ENCODE measurements around the gene CNTNAP2. TPM values are rescaled to one million over a fixed set of nuclear protein-coding genes. Genes with fewer than 3 reads are reported as not detected.

Gene CNTNAP2
- total RNA-seq, 4 donors from 2014 or later: 0.42 to 0.71 TPM; not detected in 2

DNA sequence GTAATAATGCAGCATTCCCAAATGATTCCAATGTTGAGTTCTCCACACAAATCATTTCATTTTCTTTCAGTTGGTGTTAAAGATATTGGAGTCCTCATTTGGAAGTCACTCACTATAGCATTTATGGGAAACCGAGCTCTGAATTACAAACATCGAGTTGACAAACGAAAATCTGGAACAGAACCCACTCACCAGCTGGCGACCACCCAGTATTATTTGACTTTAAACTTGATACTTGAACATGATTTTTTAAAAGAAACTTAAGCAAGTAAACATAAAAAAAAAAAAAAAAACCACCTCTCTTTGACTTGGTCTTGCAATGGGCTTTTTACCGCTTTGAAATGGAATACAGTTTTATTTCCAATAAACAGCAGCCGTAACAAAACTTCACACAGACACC is 1897.4 kb downstream of the CNTNAP2 start:
- intact Hi-C loops (cut with DNase I; ENCODE audit: low total_unique reads): no loop called here
- TF ChIP-seq, protein P1, sequence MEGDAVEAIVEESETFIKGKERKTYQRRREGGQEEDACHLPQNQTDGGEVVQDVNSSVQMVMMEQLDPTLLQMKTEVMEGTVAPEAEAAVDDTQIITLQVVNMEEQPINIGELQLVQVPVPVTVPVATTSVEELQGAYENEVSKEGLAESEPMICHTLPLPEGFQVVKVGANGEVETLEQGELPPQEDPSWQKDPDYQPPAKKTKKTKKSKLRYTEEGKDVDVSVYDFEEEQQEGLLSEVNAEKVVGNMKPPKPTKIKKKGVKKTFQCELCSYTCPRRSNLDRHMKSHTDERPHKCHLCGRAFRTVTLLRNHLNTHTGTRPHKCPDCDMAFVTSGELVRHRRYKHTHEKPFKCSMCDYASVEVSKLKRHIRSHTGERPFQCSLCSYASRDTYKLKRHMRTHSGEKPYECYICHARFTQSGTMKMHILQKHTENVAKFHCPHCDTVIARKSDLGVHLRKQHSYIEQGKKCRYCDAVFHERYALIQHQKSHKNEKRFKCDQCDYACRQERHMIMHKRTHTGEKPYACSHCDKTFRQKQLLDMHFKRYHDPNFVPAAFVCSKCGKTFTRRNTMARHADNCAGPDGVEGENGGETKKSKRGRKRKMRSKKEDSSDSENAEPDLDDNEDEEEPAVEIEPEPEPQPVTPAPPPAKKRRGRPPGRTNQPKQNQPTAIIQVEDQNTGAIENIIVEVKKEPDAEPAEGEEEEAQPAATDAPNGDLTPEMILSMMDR (IDR thresholded peaks at IDR 0.05): no peak
- TF ChIP-seq POLR2A (IDR thresholded peaks at IDR 0.05): no peak
- no peak for DNase-seq (ENCODE audit: low spot score in 2 of 2)
- WGBS, 2 donors: 77 to 86% methylated on average over 6 of the region's 6 CpGs
- H3K4me3 ChIP-seq (ENCODE audit: low read depth, poor library complexity, severe bottlenecking): no peak overlapping the region

GRCh38 chr7:148014541-148014940 is 1897.9 kb downstream of the CNTNAP2 start:
- WGBS, 2 donors: 80 to 85% methylated on average over 4 of the region's 4 CpGs
- intact Hi-C loops (cut with DNase I; ENCODE audit: low total_unique reads): no loop called here
- H3K4me3 ChIP-seq (ENCODE audit: low read depth, poor library complexity, severe bottlenecking): no peak overlapping the region
- DNase-seq (ENCODE audit: low spot score in 2 of 2): no peak
- TF ChIP-seq POLR2A (IDR thresholded peaks at IDR 0.05): no peak
- TF ChIP-seq, protein P1 (IDR thresholded peaks at IDR 0.05): no peak

DNA sequence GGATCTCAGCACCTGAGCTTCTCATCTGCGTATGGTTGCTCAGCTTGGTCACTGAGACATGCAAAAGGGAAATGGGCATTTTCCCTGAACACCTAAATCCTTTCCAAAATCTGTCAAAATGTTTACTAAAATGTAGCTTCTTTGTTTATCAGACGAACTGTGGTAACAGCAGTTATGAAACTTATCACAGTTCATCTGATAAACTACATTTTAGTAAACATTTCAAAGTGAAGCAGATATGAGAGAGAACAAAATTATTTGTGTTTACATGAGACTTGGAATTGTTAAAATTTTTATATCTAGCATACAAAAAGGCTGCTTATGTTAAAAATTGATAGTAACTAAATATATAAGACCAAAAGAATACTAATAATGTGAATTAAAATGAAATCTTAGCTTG is 1900.5 kb downstream of the CNTNAP2 start:
- H3K4me3 ChIP-seq (ENCODE audit: low read depth, poor library complexity, severe bottlenecking): no peak overlapping the region
- intact Hi-C loops (cut with DNase I; ENCODE audit: low total_unique reads): no loop called here
- no peak for TF ChIP-seq POLR2A (IDR thresholded peaks at IDR 0.05)
- TF ChIP-seq, protein P1 (IDR thresholded peaks at IDR 0.05): no peak
- 77 to 83% methylated on average over 2 of the region's 2 CpGs for WGBS, 2 donors
- DNase-seq (ENCODE audit: low spot score in 2 of 2): no peak

GRCh38 chr7:148020679-148021078 is 1904.1 kb downstream of the CNTNAP2 start:
- no peak overlapping the region for H3K4me3 ChIP-seq (ENCODE audit: low read depth, poor library complexity, severe bottlenecking)
- TF ChIP-seq POLR2A (IDR thresholded peaks at IDR 0.05): no peak
- TF ChIP-seq, protein P1 (IDR thresholded peaks at IDR 0.05): no peak
- no peak for DNase-seq (ENCODE audit: low spot score in 2 of 2)
- intact Hi-C loops (cut with DNase I; ENCODE audit: low total_unique reads): no loop called here
- 36 to 44% methylated on average over 6 of the region's 6 CpGs for WGBS, 2 donors

- intact Hi-C loops (cut with DNase I; ENCODE audit: low total_unique reads): no loop called here
- no peak overlapping the region for H3K4me3 ChIP-seq (ENCODE audit: low read depth, poor library complexity, severe bottlenecking)
- no peak for DNase-seq (ENCODE audit: low spot score in 2 of 2)
- TF ChIP-seq, protein P1 (IDR thresholded peaks at IDR 0.05): no peak
- 82 to 86% methylated on average over 17 of the region's 17 CpGs for WGBS, 2 donors
Observed at GRCh38 chr7:148021507-148022045, 1905.0 kb downstream of the CNTNAP2 start.

DNA sequence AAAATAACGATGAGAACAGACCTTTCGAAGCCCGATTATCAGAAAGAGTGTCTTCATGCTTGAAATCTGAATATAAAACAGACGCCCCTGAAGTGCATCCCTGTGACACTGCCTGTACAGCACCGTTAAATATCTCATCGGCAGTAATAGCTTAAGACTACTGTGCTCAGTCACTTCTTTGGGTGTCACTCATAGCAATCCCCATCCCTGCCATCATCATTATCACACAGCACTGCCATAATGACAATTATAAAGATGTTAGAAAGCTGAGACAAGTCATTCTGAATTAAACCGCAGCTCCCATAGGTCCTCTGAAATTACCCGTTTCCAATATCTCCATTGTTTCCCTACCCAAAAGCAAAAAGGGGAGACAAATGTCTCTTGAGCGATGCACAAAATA is 1906.2 kb downstream of the CNTNAP2 start:
- DNase-seq (ENCODE audit: low spot score in 2 of 2): no peak
- intact Hi-C loops (cut with DNase I; ENCODE audit: low total_unique reads): no loop called here
- no peak overlapping the region for H3K4me3 ChIP-seq (ENCODE audit: low read depth, poor library complexity, severe bottlenecking)
- TF ChIP-seq POLR2A (IDR thresholded peaks at IDR 0.05): no peak
- TF ChIP-seq, protein P1 (IDR thresholded peaks at IDR 0.05): no peak
- 93 to 96% methylated on average over 9 of the region's 9 CpGs for WGBS, 2 donors

Data from lower leg skin (tissue), 4 donors.